GM21737 (cell line): ENCODE measurements around the gene SPOUT1.

Experiments
- ATAC-seq: cut with Tn5 transposase; IDR thresholded peaks from one replicate; pipeline ENCODE4 v1.9.1; 2021; ENCODE audit warnings: mild to moderate bottlenecking, moderate library complexity; ENCODE audit not compliant: unreplicated experiment

The SPOUT1 gene

GRCh38 chr9:128838338-128838737 is 8.7 kb upstream of the SPOUT1 start:
- ATAC-seq: no peak

DNA sequence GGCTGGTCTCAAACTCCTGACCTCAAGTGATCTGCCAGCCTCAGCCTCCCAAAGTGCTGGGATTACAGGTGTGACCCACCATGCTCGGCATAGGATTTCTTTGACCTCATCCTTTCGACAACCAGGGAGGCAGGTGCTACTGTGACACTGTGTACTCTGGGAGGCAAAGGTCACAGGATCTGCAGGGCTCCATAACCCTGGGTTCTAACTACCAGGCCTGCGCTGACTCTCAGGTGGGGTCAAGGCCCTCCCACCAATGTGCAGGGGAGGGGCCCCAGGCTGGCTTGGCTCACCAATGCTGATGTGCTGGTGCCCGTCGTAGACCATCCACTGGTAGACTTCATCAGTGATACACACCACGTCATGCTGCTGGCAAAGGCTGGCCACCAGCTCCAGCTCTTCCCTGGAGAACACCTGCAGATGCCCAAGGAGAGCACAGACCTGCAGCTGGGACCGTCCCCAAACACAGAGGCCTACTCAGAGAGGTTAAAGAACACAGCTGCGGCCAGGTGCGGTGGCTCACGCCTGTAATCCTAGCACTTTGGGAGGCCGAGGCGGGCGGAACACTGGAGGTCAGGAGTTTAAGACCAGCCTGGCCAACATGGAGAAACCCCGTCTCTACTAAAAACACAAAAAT is 7.0 kb upstream of the SPOUT1 start:
- ATAC-seq: no peak

DNA sequence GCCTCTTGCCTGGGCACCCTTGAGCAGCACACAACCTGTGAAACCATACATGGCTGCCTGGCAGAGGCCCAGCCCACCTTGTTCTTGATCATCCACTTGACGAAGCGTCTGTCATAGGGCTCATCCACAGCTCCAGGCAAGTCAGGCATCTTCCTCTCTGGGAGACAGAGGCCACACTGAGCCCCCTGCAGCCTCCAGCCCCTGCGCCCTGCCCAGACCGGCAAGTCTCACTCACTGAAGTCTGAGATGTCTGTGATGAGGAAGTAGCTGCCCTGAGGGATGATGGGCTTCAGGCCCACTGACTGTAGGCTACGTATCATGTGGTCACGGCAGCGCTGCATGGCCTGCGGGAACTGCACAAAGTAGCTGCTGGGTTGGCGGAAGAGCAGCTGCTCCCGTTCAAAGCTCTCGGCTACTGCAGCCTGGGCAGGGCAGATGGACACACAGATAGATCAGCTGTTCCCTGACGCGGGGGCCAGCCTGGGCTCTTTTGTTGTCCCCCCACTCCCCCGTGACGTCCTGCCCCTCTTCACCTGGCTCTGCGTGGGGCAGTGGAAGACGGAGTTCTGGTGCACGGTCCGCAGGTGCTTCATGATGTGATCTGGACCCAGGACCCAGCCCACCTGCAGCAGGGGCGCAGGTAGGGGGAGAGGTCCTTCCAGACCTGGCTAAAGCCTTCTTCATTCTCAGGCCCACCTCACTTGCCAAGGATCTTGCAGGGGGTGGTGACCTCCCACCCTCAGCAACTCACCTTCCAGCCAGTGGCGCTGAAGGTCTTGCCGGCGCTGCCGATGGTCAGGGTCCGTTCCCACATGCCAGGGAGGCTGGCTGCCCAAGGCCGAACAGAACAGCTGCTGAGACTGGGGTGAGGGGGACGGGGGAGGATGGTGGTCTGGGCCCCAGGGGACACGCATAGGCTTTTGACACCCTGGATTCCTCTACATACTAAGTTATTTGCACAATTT is 5.9 kb upstream of the SPOUT1 start:
- no peak for ATAC-seq

DNA sequence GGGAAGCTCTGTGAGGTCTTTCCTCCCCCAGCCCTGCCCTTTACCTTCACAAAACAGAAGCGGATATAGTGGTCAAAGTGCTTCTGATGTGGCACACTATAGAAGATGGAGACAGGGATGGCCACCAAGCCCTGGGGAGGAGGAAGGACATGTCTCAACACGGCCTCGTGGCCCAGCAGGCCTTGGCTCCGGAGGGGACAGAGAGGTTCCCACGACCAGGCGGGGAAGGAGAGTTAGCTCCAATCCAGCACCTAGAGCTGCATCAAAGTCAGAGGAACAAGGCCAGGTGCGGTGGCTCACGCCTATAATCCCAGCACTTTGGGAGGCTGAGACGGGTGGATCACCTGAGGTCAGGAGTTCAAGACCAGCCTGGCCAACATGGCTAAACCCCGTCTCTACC is 4.1 kb upstream of the SPOUT1 start:
- no peak for ATAC-seq

- ATAC-seq: no peak
These were observed 708 bp downstream of the SPOUT1 start for GRCh38 chr9:128828719-128829452.

GRCh38 chr9:128828267-128828666 is 1.3 kb downstream of the SPOUT1 start:
- ATAC-seq: no peak

DNA sequence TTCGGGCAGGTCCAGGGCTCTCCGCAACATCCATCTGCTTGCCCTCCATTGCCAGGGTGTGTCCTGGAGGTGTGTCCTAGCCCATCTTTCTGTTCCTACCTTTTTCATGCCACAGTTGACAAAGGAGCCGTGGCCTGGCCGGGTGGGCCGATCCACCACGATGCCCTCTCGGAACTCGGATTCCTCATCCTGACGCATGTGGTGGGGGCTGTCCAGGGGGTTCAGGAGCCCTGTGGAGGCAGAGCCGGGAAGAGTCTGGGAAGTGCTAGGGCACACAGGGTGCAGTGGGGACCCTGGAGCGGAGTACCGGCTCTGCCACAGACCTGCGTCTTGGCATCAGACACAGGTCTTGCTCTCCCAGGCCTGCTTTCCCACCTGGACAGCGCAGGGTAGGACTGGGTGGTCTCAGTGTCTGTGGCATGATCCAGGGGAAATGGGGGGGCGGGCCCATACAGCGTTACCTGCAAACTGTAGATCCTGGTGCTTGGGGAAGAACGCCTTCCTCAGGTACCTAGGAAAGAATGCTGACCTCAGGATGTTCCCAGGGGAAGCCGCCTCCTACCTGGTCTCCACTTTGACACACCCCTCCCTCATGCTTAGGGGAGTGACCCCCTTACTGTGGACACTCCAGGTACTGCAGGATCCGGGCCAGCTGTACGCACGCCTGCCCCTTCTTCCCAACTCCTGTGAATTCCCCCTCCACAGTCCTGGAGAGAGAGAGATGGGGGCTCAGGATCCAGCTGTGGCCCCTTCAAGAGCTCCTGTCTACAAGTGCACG is 3.5 kb downstream of the SPOUT1 start:
- ATAC-seq: no peak

DNA sequence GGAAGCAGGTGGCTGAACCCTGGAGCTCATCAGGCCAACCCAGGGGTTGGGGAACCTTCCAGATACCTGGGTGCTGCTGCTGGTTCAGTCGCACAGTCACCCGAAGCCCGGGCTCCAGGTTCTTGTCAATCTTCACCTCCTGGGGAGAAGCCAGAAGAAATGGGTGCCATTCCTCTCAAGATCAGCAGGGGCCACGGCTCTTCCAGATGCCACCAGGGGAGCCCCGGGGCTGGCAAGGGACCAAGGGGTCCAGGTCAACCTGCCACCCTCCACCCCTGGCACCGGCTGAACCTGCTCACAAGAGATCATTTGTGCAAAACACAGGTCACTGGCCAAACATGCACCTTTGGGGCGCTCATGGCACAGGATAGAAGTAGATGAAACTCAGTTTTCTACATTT is 4.7 kb downstream of the SPOUT1 start:
- no peak for ATAC-seq

GRCh38 chr9:128823903-128824406 is 5.6 kb downstream of the SPOUT1 start:
- ATAC-seq: no peak

- ATAC-seq: no peak
These were observed 6.2 kb downstream of the SPOUT1 start for GRCh38 chr9:128823362-128823902.

GRCh38 chr9:128822407-128823042 is 7.1 kb downstream of the SPOUT1 start:
- no peak for ATAC-seq

GRCh38 chr9:128821584-128822406 is 7.8 kb downstream of the SPOUT1 start:
- ATAC-seq: no peak

- ATAC-seq: no peak
These were observed 8.7 kb downstream of the SPOUT1 start for GRCh38 chr9:128820665-128821583.

- no peak for ATAC-seq
These were observed 9.6 kb downstream of the SPOUT1 start for GRCh38 chr9:128819716-128820664.

- ATAC-seq: peak; percentile 19
These were observed 10.5 kb downstream of the SPOUT1 start for GRCh38 chr9:128818839-128819715.
